GM18498 (cell line): ENCODE results near the gene PLCE1.

Experiments
- ATAC-seq: cut with Tn5 transposase; IDR thresholded peaks from one replicate; pipeline ENCODE4 v1.9.1; 2021; ENCODE audit warnings: mild to moderate bottlenecking, moderate library complexity; ENCODE audit not compliant: unreplicated experiment

PLCE1 gene

GRCh38 chr10:93993414-93993781 lies 333 bp upstream of the PLCE1 start:
- ATAC-seq, result peak; percentile 26

- peak; percentile 4 for ATAC-seq
These were observed 689 bp downstream of the PLCE1 start for GRCh38 chr10:93994438-93994801.

GRCh38 chr10:93995182-93995581 lies 1.5 kb downstream of the PLCE1 start:
- no peak for ATAC-seq

GRCh38 chr10:93995598-93996271 lies 2.0 kb downstream of the PLCE1 start:
- ATAC-seq, result no peak

- no peak for ATAC-seq
These were observed 2.8 kb downstream of the PLCE1 start for GRCh38 chr10:93996551-93996950.

- no peak for ATAC-seq
These were observed 3.8 kb downstream of the PLCE1 start for GRCh38 chr10:93997546-93997945.

- no peak for ATAC-seq
These were observed 5.7 kb downstream of the PLCE1 start for GRCh38 chr10:93999401-93999851.

- no peak for ATAC-seq
These were observed 7.1 kb downstream of the PLCE1 start for GRCh38 chr10:94000638-94001415.

- ATAC-seq, result no peak
These were observed 7.7 kb downstream of the PLCE1 start for GRCh38 chr10:94001416-94001810.

GRCh38 chr10:94002156-94002555 lies 8.4 kb downstream of the PLCE1 start:
- no peak for ATAC-seq

GRCh38 chr10:94003488-94003887 lies 9.8 kb downstream of the PLCE1 start:
- no peak for ATAC-seq

- no peak for ATAC-seq
These were observed 11.3 kb downstream of the PLCE1 start for GRCh38 chr10:94005050-94005449.

GRCh38 chr10:94006591-94007550 lies 13.1 kb downstream of the PLCE1 start:
- ATAC-seq, result no peak

- no peak for ATAC-seq
These were observed 14.8 kb downstream of the PLCE1 start for GRCh38 chr10:94008526-94008925.

- no peak for ATAC-seq
These were observed 16.4 kb downstream of the PLCE1 start for GRCh38 chr10:94010116-94010515.

- no peak for ATAC-seq
These were observed 17.2 kb downstream of the PLCE1 start for GRCh38 chr10:94010886-94011285.

- no peak for ATAC-seq
These were observed 17.6 kb downstream of the PLCE1 start for GRCh38 chr10:94011296-94011695.

GRCh38 chr10:94012834-94013233 lies 19.1 kb downstream of the PLCE1 start:
- no peak for ATAC-seq

GRCh38 chr10:94013331-94013760 lies 19.6 kb downstream of the PLCE1 start:
- ATAC-seq, result no peak

- ATAC-seq, result no peak
These were observed 20.6 kb downstream of the PLCE1 start for GRCh38 chr10:94014304-94014703.
